Activated CD4-positive, alpha-beta T cell treated with anti-CD3 and anti-CD28 coated beads for 24 hours (primary cell): ENCODE data around the gene ZC3HAV1.
"Not testable (repeated sequence)": the region's sequence is repeated elsewhere in the genome, so short reads cannot be mapped to it uniquely, and the experiment has no call there.

Source experiments
- DNase-seq, 2 donors: peaks; one replicate each; pipeline ENCODE4 v3.0.0-alpha.2; 2020; ENCODE audit warnings: low read depth in 2 of 2

The ZC3HAV1 gene

DNA sequence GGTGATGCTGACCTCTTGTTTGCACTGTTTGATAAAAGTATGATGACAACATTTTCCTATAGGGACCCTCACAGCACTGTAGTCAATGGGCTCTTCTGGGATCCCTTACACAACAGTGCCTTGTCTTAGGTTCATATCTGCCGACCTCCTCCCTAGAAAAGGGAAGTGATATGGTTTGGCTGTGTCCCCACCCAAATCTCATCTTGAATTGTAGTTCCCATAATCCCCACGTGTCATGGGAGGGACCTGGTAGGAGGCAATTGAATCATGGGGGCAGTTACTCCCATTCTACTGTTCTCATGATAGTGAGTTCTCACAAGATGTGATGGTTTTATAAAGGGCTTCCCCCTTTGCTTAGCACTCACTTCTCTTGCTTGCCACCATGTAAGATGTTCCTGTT lies 23.1 kb downstream of the ZC3HAV1 start:
- DNase-seq: no peak

GRCh38 chr7:139084709-139085108 lies 24.8 kb downstream of the ZC3HAV1 start:
- DNase-seq: no peak

DNA sequence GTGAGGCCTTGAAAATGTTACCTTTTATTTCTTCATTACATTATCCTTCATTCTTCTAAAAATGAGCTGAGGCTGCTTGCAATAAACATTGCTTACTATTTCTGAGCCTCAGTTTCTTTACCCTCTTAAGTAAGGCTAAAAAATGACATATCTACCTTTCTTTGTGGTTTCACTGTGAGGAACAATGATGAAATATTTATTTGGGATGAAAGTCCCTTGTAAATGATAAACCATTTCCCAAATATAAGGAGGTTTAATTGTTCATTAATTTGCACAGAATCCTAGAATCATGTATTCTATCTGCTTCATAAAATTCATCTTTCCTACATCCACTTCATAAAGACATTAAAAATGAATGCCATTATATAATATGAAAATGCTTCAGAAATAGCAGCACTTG lies 27.9 kb downstream of the ZC3HAV1 start:
- no peak for DNase-seq

- no peak for DNase-seq
These were observed 28.6 kb downstream of the ZC3HAV1 start for GRCh38 chr7:139080905-139081304.

DNA sequence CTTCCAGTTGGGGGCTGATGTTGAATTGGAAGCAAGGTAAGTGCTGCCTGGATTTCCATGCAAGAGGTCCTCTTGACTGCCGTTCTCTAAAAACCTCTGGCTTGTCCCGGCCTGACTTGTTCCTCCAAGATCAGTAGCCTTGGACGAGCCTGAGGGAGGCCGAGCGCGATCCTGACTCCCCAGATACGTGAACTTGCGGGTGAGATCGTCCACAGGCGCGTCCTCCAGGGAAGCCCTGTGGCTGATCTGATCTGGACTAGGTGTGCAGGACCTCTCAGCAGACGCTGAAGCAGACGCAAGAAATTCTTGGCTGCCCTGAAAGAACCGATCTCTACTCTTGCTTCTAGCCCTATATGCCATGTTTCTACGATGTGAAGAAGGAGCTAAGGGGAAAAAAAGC lies 29.7 kb downstream of the ZC3HAV1 start:
- DNase-seq: no peak

DNA sequence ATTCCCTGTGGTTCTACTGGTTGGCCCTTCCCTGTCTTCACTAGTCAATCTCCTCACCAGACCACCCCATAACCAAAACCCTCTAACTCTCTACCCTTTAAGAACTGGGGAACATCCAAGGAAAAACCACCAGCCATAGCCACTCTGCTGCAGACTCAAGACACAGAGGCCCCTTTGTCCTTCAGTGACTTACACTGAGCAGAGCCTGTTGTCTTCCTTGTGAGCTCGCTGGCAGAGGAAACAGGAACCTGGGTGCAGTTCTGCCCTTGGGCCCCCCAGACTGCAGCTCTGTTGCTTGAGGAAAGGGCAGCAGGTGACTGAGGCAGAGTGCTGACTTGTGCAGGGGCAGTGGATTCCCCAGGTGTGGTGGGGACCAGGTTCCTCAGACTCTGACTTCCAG lies 30.6 kb downstream of the ZC3HAV1 start:
- DNase-seq: no peak

DNA sequence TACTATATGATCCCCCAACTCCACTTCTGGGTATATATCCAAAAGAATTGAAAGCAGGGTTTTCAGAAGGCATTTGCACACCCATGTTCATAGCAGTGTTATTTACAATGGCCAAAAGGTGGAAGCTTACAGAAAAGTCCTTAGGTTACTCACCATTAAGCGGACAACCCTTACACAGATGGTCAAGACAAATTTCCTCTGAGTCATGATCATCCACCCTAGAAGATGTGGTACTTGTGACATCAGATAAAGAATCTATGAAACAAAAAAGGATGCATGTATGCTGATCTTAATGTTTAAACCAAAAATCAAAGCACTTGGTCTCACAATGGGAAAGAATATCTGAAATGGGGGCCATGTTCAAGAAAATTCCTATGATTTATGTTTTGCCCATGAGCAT lies 31.1 kb downstream of the ZC3HAV1 start:
- no peak for DNase-seq

DNA sequence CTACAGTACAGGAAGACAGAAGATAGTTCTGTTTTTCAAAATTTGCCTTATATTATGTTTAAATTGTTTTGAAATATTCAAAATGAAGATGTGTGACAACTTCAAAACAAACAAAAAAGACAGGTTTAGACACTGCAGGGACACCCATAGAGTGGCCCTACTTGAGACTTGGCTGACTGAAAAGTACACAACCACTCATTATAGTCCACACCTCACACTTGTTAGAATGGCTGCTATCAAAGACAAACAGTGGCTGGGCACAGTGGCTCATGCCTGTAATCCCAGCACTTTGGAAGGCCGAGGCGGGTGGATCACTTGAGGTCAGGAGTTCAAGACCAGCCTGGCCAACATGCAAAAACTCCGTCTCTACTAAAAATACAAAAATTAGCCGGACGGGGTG lies 31.8 kb downstream of the ZC3HAV1 start:
- DNase-seq: not testable (repeated sequence)

DNA sequence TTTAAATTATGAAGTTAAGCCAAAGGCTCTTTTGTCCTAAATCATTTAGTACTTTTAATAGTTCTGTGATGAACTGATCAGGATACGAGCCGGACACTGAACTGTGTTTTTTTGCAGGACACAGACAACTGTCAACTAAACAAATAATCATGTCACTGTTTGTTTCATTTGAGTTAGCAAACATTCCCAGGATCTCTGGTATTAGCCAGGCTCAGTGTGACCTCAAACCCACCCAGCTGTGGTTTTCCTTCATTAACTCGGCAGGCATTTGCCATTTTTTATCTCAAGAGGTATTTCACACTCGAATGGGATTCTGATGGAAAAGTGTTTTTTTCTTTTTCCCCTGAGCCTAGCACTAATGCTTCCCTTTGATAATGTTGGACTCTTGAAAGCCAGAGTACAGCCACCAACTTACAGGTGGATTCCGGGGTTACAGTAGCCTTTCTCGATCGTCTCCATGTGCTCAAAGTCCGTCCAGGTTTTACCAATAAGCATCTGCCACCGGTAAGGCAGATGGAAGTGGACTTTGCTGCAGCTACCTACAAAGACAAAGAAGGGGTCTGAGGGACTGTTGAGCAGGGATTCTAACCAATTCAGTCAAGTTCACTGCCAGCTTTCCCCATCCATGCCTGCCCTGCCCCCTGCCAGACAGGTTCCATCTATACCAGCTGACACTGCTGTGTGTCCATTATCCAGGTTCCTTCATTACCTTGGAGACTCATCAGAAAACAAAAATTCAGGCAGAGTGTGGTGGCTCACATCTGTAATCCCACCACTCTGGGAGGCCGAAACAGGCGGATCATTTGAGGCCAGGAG lies 33.4 kb downstream of the ZC3HAV1 start:
- DNase-seq: no peak

- DNase-seq: peak; percentile 28 to 62
These were observed 34.4 kb downstream of the ZC3HAV1 start for GRCh38 chr7:139075031-139075652.

DNA sequence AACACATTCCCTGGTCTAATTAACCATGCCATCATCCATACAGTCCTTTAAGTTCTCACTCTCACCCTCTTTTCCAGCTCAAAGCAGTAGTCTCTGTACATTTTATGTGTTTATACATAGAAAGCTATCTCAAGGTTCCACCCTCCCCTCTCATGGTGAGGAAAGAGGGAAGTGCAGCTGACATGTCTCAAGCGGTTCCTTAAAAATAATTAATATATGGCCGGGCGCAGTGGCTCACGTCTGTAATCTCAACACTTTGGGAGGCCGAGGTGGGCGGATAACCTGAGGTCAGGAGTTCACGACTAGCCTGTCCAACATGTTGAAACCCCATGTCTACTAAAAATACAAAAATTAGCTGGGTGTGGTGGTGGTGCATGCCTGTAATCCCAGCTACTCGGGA lies 36.7 kb downstream of the ZC3HAV1 start:
- DNase-seq: no peak

DNA sequence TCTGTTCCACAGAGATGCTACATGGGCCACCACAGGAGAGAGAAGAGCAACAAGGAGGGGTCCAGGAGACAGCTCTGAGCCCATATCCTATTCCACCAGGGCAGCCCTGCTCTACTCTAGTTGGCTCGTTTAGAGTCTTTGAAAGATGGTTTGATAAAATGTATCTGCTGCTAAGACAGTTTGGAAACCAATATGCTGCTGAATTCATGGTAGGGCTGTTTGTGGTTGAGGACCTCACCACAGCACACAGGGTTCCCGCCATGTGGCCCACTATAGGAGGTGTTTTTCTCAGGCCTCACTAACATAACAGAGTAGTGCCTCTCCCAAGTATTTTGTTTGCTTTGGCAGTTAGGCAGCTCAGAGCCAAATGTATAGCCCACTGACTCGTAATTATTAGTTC lies 37.8 kb downstream of the ZC3HAV1 start:
- DNase-seq: no peak

DNA sequence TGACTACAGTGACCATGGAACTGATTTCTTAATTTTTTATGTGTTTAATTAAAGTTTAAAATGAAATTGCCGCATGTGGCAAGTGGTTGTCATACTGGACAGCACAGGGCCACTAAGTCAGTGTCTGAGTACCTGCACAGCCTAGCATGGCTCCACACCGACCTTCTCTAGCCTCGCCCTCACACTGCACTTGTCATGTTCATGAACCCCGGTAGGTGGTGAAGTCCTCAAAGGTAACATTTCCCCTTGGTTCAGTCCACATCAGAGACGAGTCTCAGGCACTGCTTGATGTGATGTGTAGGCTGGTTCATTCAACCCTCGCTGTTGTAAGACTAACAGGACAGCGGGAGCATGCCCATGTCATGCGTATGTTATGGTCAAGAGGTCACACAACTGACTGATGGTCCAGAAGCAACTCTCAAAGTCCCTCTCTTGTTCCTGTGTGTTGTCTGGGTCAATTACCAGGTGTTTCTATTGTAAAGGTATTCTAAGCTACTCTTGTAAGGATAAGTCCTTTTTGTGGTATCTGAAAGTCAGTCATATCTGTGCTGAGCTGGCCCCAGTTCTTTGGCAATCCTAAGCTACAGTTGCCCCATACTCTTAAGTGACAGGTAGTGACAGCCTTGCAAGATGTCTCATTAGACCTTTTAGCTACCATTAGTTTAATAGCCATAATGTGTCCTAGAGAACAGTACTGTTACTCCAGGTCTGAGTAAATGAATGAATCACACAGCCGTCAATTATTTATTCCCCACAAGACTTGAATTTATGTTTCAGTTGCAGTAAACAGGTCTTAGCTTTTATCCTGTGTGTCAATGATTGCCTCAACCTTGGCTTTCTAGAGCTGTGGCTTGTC lies 40.7 kb downstream of the ZC3HAV1 start:
- DNase-seq: no peak

GRCh38 chr7:139066315-139066714 lies 43.2 kb downstream of the ZC3HAV1 start:
- no peak for DNase-seq

DNA sequence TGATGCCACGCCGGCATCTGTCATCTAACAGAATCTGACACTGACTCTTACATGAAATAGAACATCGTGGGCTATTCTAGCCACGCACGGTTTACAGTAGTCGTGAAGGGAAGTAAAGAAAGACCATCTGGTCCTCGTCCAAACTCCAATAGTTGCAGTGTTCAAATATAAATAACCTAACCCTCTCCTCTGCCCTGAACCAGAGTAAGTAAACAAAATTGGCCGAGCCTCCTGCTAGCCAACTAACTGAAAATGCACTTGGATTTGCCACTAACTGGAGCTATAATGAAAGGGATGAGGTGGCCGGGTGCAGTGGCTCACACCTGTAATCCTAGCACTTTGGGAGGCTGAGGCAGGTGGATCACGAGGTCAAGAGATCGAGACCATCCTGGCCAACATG lies 44.2 kb downstream of the ZC3HAV1 start:
- DNase-seq: no peak

GRCh38 chr7:139061416-139061815 lies 48.1 kb downstream of the ZC3HAV1 start:
- DNase-seq: no peak

- DNase-seq: no peak
These were observed 48.8 kb downstream of the ZC3HAV1 start for GRCh38 chr7:139060695-139061237.

DNA sequence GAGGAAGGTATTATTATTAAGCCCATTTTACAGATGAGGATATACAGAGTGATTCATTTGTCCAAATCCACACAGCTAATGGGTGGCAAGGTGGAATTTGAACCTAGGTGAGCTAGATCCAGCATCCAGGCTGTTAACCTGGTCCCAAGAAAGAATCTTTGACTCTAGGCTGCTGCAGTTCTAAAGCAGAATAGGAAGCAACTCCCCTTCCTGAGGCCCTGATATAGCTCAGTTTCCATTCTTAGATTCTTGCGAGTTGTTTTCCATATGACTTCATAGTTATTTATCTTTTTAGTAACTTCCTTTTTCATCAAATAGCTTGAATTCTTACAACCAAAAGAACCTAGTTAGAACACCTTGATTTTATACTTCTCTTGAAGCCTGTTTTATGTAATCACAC lies 49.6 kb downstream of the ZC3HAV1 start:
- DNase-seq: no peak

- DNase-seq: no peak
These were observed 50.6 kb downstream of the ZC3HAV1 start for GRCh38 chr7:139058943-139059342.

DNA sequence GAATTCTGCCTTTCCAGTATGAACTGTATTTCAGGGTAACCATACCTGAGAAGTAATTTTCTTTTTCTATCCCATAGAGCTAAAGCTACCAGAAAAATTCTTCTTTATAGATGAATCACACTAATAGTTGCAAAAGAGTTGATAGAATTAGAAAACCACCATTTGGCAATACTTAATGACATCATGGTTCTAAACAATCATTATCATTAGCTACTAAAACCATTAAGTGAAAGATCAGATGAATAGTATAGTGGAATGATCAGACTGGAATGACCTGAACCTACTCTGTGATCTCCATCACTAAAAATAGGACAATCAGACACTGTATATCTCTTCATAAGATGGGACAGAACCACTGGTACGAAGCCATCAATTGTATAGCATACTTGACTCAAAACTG lies 53.8 kb downstream of the ZC3HAV1 start:
- no peak for DNase-seq

- DNase-seq: not testable (repeated sequence)
These were observed 54.9 kb downstream of the ZC3HAV1 start for GRCh38 chr7:139054656-139055055.

- no peak for DNase-seq
These were observed 55.4 kb downstream of the ZC3HAV1 start for GRCh38 chr7:139054101-139054500.
